HEK293 (cell line): Measurements from ENCODE around the gene GCC2.

Source experiments
- MZF1 ChIP-seq: fragments of 450-650 bp; formaldehyde crosslinking; IDR thresholded peaks from 2 replicates; pipeline ENCODE4 v1.5.1; 2017; ENCODE audit warnings: missing biosample characterization, missing genetic modification characterization, borderline replicate concordance
- TRIM28 ChIP-seq: IDR thresholded peaks from 2 replicates; pipeline ENCODE4 v1.6.1; 2011; ENCODE audit warnings: low read length, control low read depth, borderline replicate concordance
- ZBTB21 ChIP-seq: fragments of 450-650 bp; formaldehyde crosslinking; IDR thresholded peaks from 2 replicates; pipeline ENCODE4 v1.5.1; 2017; ENCODE audit warnings: missing biosample characterization, missing genetic modification characterization
- ZNF10 ChIP-seq: fragments of 450-650 bp; formaldehyde crosslinking; IDR thresholded peaks from 2 replicates; pipeline ENCODE4 v1.5.1; 2017; ENCODE audit warnings: missing biosample characterization, missing genetic modification characterization
- ZNF629 ChIP-seq: fragments of 450-650 bp; formaldehyde crosslinking; IDR thresholded peaks from 2 replicates; pipeline ENCODE4 v1.5.1; 2017; ENCODE audit warnings: missing biosample characterization, missing genetic modification characterization
- ZNF777 ChIP-seq: fragments of 450-650 bp; formaldehyde crosslinking; IDR thresholded peaks from 2 replicates; pipeline ENCODE4 v1.5.1; 2017; ENCODE audit warnings: missing biosample characterization, missing genetic modification characterization, borderline replicate concordance
- TF ChIP-seq, protein P1 (sequence below): fragments of 450-650 bp; formaldehyde crosslinking; IDR thresholded peaks from 2 replicates; pipeline ENCODE4 v1.5.1; 2016; ENCODE audit warnings: missing biosample characterization, missing genetic modification characterization
- TF ChIP-seq, protein P2 (sequence below): fragments of 450-650 bp; formaldehyde crosslinking; conservative IDR thresholded peaks from 2 replicates; pipeline ENCODE4 v1.5.1; 2016; ENCODE audit warnings: low read depth, missing biosample characterization, missing genetic modification characterization
- TF ChIP-seq, protein P3 (sequence below): fragments of 450-650 bp; formaldehyde crosslinking; IDR thresholded peaks from 2 replicates; pipeline ENCODE4 v1.5.1; 2016; ENCODE audit warnings: missing biosample characterization, missing genetic modification characterization

DNA sequence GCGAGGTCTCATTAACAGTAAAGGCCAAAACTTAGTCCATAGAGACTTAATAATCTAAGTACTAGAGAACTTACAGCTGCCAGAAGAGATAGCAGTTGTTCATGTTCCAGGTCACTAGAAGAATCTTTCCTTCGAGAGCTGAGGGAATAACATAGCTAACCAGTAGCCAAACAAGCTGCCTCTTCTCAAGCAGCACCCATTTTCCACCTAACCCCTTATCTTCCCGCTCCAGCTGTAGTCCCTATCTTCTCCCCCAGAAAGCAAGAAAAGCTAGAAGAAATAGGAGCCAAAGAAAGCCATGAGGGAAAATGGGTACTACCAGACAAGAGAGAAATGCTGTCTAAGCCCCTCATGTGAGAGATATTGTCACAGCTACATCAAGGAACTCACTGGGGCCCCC, 47.2 kb upstream of the GCC2 start:
- TF ChIP-seq, protein P1, sequence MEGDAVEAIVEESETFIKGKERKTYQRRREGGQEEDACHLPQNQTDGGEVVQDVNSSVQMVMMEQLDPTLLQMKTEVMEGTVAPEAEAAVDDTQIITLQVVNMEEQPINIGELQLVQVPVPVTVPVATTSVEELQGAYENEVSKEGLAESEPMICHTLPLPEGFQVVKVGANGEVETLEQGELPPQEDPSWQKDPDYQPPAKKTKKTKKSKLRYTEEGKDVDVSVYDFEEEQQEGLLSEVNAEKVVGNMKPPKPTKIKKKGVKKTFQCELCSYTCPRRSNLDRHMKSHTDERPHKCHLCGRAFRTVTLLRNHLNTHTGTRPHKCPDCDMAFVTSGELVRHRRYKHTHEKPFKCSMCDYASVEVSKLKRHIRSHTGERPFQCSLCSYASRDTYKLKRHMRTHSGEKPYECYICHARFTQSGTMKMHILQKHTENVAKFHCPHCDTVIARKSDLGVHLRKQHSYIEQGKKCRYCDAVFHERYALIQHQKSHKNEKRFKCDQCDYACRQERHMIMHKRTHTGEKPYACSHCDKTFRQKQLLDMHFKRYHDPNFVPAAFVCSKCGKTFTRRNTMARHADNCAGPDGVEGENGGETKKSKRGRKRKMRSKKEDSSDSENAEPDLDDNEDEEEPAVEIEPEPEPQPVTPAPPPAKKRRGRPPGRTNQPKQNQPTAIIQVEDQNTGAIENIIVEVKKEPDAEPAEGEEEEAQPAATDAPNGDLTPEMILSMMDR (tag by site-specific recombination): no peak
- no peak for TF ChIP-seq TRIM28
- no peak for TF ChIP-seq ZNF10 (tag by site-specific recombination)
- TF ChIP-seq ZBTB21 (tag by site-specific recombination): no peak
- no peak for TF ChIP-seq MZF1 (tag by site-specific recombination)
- TF ChIP-seq ZNF777 (tag by site-specific recombination): no peak
- TF ChIP-seq, protein P2, sequence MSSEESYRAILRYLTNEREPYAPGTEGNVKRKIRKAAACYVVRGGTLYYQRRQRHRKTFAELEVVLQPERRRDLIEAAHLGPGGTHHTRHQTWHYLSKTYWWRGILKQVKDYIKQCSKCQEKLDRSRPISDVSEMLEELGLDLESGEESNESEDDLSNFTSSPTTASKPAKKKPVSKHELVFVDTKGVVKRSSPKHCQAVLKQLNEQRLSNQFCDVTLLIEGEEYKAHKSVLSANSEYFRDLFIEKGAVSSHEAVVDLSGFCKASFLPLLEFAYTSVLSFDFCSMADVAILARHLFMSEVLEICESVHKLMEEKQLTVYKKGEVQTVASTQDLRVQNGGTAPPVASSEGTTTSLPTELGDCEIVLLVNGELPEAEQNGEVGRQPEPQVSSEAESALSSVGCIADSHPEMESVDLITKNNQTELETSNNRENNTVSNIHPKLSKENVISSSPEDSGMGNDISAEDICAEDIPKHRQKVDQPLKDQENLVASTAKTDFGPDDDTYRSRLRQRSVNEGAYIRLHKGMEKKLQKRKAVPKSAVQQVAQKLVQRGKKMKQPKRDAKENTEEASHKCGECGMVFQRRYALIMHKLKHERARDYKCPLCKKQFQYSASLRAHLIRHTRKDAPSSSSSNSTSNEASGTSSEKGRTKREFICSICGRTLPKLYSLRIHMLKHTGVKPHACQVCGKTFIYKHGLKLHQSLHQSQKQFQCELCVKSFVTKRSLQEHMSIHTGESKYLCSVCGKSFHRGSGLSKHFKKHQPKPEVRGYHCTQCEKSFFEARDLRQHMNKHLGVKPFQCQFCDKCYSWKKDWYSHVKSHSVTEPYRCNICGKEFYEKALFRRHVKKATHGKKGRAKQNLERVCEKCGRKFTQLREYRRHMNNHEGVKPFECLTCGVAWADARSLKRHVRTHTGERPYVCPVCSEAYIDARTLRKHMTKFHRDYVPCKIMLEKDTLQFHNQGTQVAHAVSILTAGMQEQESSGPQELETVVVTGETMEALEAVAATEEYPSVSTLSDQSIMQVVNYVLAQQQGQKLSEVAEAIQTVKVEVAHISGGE: no peak
- TF ChIP-seq, protein P3, sequence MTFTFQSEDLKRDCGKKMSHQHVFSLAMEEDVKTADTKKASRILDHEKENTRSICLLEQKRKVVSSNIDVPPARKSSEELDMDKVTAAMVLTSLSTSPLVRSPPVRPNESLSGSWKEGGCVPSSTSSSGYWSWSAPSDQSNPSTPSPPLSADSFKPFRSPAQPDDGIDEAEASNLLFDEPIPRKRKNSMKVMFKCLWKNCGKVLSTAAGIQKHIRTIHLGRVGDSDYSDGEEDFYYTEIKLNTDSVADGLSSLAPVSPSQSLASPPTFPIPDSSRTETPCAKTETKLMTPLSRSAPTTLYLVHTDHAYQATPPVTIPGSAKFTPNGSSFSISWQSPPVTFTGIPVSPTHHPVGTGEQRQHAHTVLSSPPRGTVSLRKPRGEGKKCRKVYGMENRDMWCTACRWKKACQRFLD (tag by site-specific recombination): no peak
- no peak for TF ChIP-seq ZNF629 (tag by site-specific recombination)
